Neuronal stem cell (in vitro differentiated cells): ENCODE measurements around the gene HOXB3.

Experiments
- DNase-seq: peaks from one replicate; pipeline ENCODE4 v3.0.0-alpha.2; 2013; ENCODE audit warnings: low spot score
- H2AFZ ChIP-seq: one replicate; pipeline ENCODE4 v1.6.1; 2013; ENCODE audit warnings: mild to moderate bottlenecking, low read length, inconsistent platforms
- H2AK5ac ChIP-seq: 2 replicates; pipeline ENCODE4 v1.6.1; 2013; ENCODE audit warnings: low read depth, mild to moderate bottlenecking, inconsistent platforms, low read length, moderate library complexity, mixed read lengths
- H2BK120ac ChIP-seq: 2 replicates; pipeline ENCODE4 v1.6.1; 2013; ENCODE audit warnings: low read depth, mild to moderate bottlenecking, inconsistent platforms, low read length, moderate library complexity, mixed read lengths
- H2BK12ac ChIP-seq: one replicate; pipeline ENCODE4 v1.6.1; 2013; ENCODE audit warnings: low read length, inconsistent platforms
- H2BK15ac ChIP-seq: 2 replicates; pipeline ENCODE4 v1.6.1; 2013; ENCODE audit warnings: mild to moderate bottlenecking, low read length, inconsistent platforms, mixed read lengths
- H2BK5ac ChIP-seq: one replicate; pipeline ENCODE4 v1.6.1; 2013; ENCODE audit warnings: inconsistent platforms, mild to moderate bottlenecking, low read length, moderate library complexity
- H3K14ac ChIP-seq: one replicate; pipeline ENCODE4 v1.6.1; 2013; ENCODE audit warnings: low read length, inconsistent platforms
- H3K18ac ChIP-seq: 2 replicates; pipeline ENCODE4 v1.6.1; 2013; ENCODE audit warnings: low read length, inconsistent platforms
- H3K23ac ChIP-seq: 2 replicates; pipeline ENCODE4 v1.6.1; 2013; ENCODE audit warnings: low read depth, mild to moderate bottlenecking, mixed read lengths, low read length, inconsistent platforms; ENCODE audit not compliant: poor library complexity
- H3K27ac ChIP-seq: replicated peaks from 3 replicates; pipeline ENCODE4 v1.5.1; 2013; ENCODE audit warnings: low read length, inconsistent platforms
- H3K27me3 ChIP-seq, 3 experiments: 2 replicates each; pipeline ENCODE4 v1.6.1; 2013; ENCODE audit warnings: low read length in 3 of 3, mild to moderate bottlenecking in 2 of 3, inconsistent platforms in 1 of 3, low read depth in 1 of 3, mixed read lengths in 1 of 3, moderate library complexity in 1 of 3; ENCODE audit not compliant: control insufficient read depth in 3 of 3, insufficient read depth in 3 of 3
- H3K36me3 ChIP-seq, 2 donors: replicated peaks in 1 of 2; 2 replicates each; pipeline ENCODE4 v1.6.1; 2013; ENCODE audit warnings: low read length in 2 of 2; ENCODE audit not compliant: control insufficient read depth in 2 of 2, insufficient read depth in 2 of 2
- H3K4ac ChIP-seq: 2 replicates; pipeline ENCODE4 v1.6.1; 2013; ENCODE audit warnings: inconsistent platforms, mild to moderate bottlenecking, low read length, moderate library complexity
- H3K4me1 ChIP-seq, 2 donors: 1 replicate in 1 of 2; 2 replicates in 1 of 2; pipeline ENCODE4 v1.6.1; 2013; ENCODE audit warnings: low read length in 2 of 2, low read depth in 1 of 2; ENCODE audit not compliant: control insufficient read depth in 2 of 2, insufficient read depth in 1 of 2
- H3K4me2 ChIP-seq: one replicate; pipeline ENCODE4 v1.6.1; 2013; ENCODE audit warnings: mild to moderate bottlenecking, low read length, inconsistent platforms; ENCODE audit not compliant: insufficient read depth, poor library complexity, severe bottlenecking
- H3K4me3 ChIP-seq, 2 donors: 2 replicates each; pipeline ENCODE4 v1.5.1; 2013; ENCODE audit warnings: low read length in 2 of 2, mild to moderate bottlenecking in 2 of 2, inconsistent platforms in 1 of 2, moderate library complexity in 1 of 2
- H3K79me1 ChIP-seq: one replicate; pipeline ENCODE4 v1.6.1; 2013; ENCODE audit warnings: low read depth, mild to moderate bottlenecking, inconsistent platforms, low read length, moderate library complexity
- H3K9ac ChIP-seq: one replicate; pipeline ENCODE4 v1.6.1; 2013; ENCODE audit warnings: mild to moderate bottlenecking, low read depth, low read length, inconsistent platforms; ENCODE audit not compliant: poor library complexity
- H3K9me3 ChIP-seq, 2 donors: replicated peaks in 1 of 2; 2 replicates each; pipeline versions ENCODE3 to v1.6.1; 2013; ENCODE audit warnings: low read length in 2 of 2, mild to moderate bottlenecking in 2 of 2, inconsistent platforms in 1 of 2, low read depth in 1 of 2, mixed read lengths in 1 of 2, moderate library complexity in 1 of 2; ENCODE audit not compliant: control insufficient read depth in 2 of 2, insufficient read depth in 1 of 2
- H4K8ac ChIP-seq: one replicate; pipeline ENCODE4 v1.6.1; 2013; ENCODE audit warnings: low read depth, mild to moderate bottlenecking, inconsistent platforms, low read length, moderate library complexity
- H4K91ac ChIP-seq: one replicate; pipeline ENCODE4 v1.6.1; 2013; ENCODE audit warnings: low read length, low read depth, mild to moderate bottlenecking, inconsistent platforms; ENCODE audit not compliant: poor library complexity
- WGBS, 2 donors: extraction: QIAGEN DNeasy Blood & Tissue Kit; methylation state at CpG; one replicate each; pipeline ENCODE4 v1.1.7; 2013; ENCODE audit warnings: missing lambda C conversion rate in 2 of 2, mixed read lengths in 1 of 2; ENCODE audit not compliant: insufficient read length in 2 of 2, insufficient replicate concordance in 1 of 2; ENCODE audit errors: extremely low coverage in 2 of 2; 5-methylcytosine and 5-hydroxymethylcytosine counted together

HOXB3 gene

DNA sequence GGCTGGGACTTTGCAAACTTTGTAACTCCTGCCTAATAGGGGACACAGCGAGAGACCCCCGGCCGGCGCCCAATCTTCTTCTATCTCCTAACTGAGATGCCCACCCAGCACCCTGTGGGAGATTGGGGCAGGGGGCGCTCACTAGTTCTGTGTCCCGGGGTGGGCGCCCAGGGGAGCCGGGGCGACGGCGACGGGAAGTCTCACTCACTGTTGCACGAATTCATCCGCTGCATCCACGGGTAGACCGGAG is 7.4 kb upstream of the HOXB3 start:
- no peak overlapping the region for H3K14ac ChIP-seq
- H2AK5ac ChIP-seq: no peak overlapping the region
- DNase-seq: no peak
- no peak overlapping the region for H2BK12ac ChIP-seq
- H4K91ac ChIP-seq: no peak overlapping the region
- no peaks in the 10 kb centered on the region for H3K36me3 ChIP-seq
- peaks cover 0 to 4% of the 10 kb centered on the region in 2 donors for H3K9me3 ChIP-seq
- H3K18ac ChIP-seq: no peak overlapping the region
- peak overlapping the region; percentile 53 for H3K23ac ChIP-seq
- H3K4me2 ChIP-seq: no peak overlapping the region
- no peak overlapping the region for H3K9ac ChIP-seq
- no peak overlapping the region for H3K4me3 ChIP-seq
- WGBS, 2 donors: no CpG with 5 or more reads among the region's 16 CpGs
- no peak overlapping the region for H2BK120ac ChIP-seq
- no peak overlapping the region for H4K8ac ChIP-seq
- no peaks in the 10 kb centered on the region for H3K4me1 ChIP-seq
- H3K27ac ChIP-seq: no peak overlapping the region
- H3K4ac ChIP-seq: no peak overlapping the region
- peaks cover 75 to 100% (median 100%) of the 10 kb centered on the region in 3 experiments for H3K27me3 ChIP-seq
- no peak overlapping the region for H2BK5ac ChIP-seq
- peak overlapping the region; percentile 17 for H2AFZ ChIP-seq
- no peaks in the 10 kb centered on the region for H3K79me1 ChIP-seq
- no peak overlapping the region for H2BK15ac ChIP-seq

DNA sequence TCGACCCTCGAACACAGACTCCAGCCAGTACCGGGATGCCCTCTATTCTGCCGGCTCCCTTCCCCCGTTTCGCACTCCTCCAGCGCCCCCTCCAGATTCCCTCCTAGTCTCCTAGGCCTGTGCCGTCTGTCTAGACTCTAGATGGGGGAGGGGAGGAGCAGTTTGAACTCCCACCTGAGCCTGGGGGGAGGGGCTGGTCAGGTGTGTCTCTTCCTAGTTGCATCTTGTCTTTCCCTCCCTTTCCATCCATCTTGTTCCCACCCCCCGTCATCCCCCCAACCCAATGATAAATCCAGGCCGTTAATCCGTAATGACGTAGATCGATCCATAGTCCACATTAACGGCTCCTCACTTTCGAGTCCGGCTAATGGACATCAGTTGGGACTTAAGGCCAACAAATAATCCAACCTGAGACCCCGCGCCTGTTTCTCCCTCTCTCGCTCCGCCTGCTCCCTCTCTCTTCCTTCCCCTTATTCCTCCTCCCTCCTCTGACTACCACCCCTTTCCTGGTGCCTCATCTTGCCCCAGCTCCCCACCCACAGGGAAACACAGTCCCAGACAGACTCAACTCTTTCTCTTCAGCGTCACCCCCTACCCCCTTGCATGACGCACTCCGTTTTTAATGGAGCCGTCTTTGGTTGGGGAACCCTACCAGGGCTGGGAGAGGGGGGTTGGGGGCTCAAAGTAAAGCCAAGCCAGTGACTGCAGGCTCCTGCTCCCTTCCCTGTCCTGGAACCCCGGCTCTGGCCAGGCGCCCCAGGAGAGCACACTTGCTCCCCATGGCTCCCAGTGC is 6.9 kb upstream of the HOXB3 start:
- no peak overlapping the region for H3K18ac ChIP-seq
- no peak overlapping the region for H4K91ac ChIP-seq
- H3K14ac ChIP-seq: no peak overlapping the region
- no peak overlapping the region for H3K9ac ChIP-seq
- H3K23ac ChIP-seq: peak overlapping the region; percentile 3
- no peak overlapping the region for H2AFZ ChIP-seq
- H2BK15ac ChIP-seq: no peak overlapping the region
- no peak overlapping the region for H3K27ac ChIP-seq
- H2BK5ac ChIP-seq: no peak overlapping the region
- no peak overlapping the region for H3K4me2 ChIP-seq
- no CpG with 5 or more reads among the region's 26 CpGs for WGBS, 2 donors
- H3K4ac ChIP-seq: no peak overlapping the region
- H3K36me3 ChIP-seq: no peaks in the 10 kb centered on the region
- H4K8ac ChIP-seq: no peak overlapping the region
- H2AK5ac ChIP-seq: no peak overlapping the region
- H2BK12ac ChIP-seq: no peak overlapping the region
- no peaks in the 10 kb centered on the region for H3K4me1 ChIP-seq
- no peak for DNase-seq
- peaks cover 0 to 4% of the 10 kb centered on the region in 2 donors for H3K9me3 ChIP-seq
- H2BK120ac ChIP-seq: no peak overlapping the region
- no peaks in the 10 kb centered on the region for H3K79me1 ChIP-seq
- peaks cover 77 to 100% (median 100%) of the 10 kb centered on the region in 3 experiments for H3K27me3 ChIP-seq
- no peak overlapping the region for H3K4me3 ChIP-seq

DNA sequence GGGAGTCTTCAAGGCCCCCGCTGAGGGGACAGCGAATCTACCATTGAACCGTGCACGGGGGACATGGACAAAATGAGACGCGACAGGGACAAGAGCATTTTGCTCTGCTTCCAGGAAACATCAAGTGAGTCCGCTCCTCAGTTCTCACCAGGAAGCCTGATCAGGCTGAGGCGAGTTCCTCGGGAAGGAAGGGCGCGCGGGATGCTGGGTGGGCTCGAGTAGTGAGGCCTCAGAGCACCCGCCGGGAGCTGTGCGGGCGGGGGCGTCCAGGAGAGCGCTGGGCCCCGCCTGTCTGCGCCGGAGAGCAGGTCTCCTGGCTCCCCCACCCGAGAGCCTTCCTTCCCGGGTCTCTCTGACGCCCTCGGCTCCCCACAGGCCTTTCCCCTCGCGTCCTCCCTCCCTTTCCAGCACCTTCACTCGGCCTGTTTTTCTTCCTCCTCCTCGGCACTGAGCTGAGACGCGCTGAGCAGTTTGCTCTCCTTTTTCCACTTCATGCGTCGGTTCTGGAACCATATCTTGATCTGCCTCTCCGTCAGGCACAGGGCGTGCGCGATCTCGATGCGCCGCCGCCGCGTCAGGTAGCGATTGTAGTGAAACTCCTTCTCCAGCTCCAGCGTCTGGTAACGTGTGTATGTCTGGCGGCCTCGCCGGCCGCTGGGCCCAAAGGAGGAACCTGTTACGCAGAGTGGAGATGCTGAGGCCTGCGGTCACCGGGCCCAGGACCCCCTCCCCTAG is 6.1 kb upstream of the HOXB3 start:
- DNase-seq: no peak
- H3K9ac ChIP-seq: no peak overlapping the region
- H3K4me2 ChIP-seq: no peak overlapping the region
- H2BK12ac ChIP-seq: no peak overlapping the region
- H2AK5ac ChIP-seq: no peak overlapping the region
- no peak overlapping the region for H3K4me3 ChIP-seq
- no peak overlapping the region for H4K91ac ChIP-seq
- peaks cover 71 to 100% (median 100%) of the 10 kb centered on the region in 3 experiments for H3K27me3 ChIP-seq
- no peak overlapping the region for H2BK5ac ChIP-seq
- H2BK120ac ChIP-seq: no peak overlapping the region
- H3K4ac ChIP-seq: no peak overlapping the region
- WGBS, 2 donors: no CpG with 5 or more reads among the region's 54 CpGs
- no peak overlapping the region for H3K14ac ChIP-seq
- H3K79me1 ChIP-seq: no peaks in the 10 kb centered on the region
- H4K8ac ChIP-seq: no peak overlapping the region
- no peak overlapping the region for H3K18ac ChIP-seq
- peaks cover 0 to 4% of the 10 kb centered on the region in 2 donors for H3K9me3 ChIP-seq
- H3K36me3 ChIP-seq: no peaks in the 10 kb centered on the region
- H2AFZ ChIP-seq: peak overlapping the region; percentile 29
- no peak overlapping the region for H2BK15ac ChIP-seq
- H3K27ac ChIP-seq: no peak overlapping the region
- no peaks in the 10 kb centered on the region for H3K4me1 ChIP-seq
- peak overlapping the region; percentile 3 for H3K23ac ChIP-seq

DNA sequence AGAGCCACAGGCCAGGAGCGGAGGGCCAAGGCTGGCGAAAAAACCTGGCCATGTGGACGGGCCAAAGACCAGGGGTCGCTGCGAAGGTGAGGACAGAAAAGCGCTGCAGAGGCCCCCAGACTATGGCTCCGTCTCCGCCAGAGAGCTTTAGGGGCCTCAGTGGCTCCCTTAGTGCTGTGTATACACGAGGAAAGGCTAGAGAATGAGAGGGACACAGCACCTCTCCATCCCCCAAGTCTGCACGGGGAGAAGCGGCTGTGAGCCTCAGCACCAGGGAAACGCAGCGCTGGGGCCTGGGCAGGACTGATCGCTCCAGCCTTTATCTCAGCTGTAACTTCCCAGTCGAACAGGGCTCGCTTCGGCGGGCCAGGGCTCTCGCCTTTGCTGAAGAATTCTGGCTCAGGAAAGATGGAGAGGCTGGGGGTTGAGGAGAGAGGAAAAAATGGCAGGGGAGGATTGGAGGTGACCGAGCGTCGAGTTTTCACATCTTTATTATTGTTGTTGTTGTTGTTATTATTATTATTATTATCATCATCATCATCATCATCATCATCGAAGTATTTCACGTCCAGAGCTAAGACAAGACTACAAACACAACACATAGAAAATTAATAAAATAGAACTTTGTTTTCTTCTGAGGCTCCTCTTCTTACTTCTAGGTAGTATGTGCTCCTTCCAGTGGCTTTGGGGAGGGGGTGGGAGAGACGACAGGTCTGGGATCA is 5.4 kb upstream of the HOXB3 start:
- H3K4me2 ChIP-seq: no peak overlapping the region
- no peak overlapping the region for H3K18ac ChIP-seq
- H2AFZ ChIP-seq: no peak overlapping the region
- H2AK5ac ChIP-seq: no peak overlapping the region
- no peak overlapping the region for H3K9ac ChIP-seq
- H3K27ac ChIP-seq: no peak overlapping the region
- H3K4me1 ChIP-seq: no peaks in the 10 kb centered on the region
- no peak overlapping the region for H4K8ac ChIP-seq
- no peak overlapping the region for H2BK5ac ChIP-seq
- H3K27me3 ChIP-seq: peaks cover 68 to 100% (median 100%) of the 10 kb centered on the region in 3 experiments
- H2BK12ac ChIP-seq: no peak overlapping the region
- H4K91ac ChIP-seq: no peak overlapping the region
- no peak overlapping the region for H2BK120ac ChIP-seq
- no peak overlapping the region for H3K14ac ChIP-seq
- no peak overlapping the region for H2BK15ac ChIP-seq
- no peak overlapping the region for H3K4me3 ChIP-seq
- H3K9me3 ChIP-seq: peaks cover 0 to 4% of the 10 kb centered on the region in 2 donors
- no peaks in the 10 kb centered on the region for H3K36me3 ChIP-seq
- DNase-seq: no peak
- H3K4ac ChIP-seq: no peak overlapping the region
- H3K79me1 ChIP-seq: no peaks in the 10 kb centered on the region
- no peak overlapping the region for H3K23ac ChIP-seq
- no CpG with 5 or more reads among the region's 25 CpGs for WGBS, 2 donors
